Stimulated activated CD4-positive, alpha-beta T cell treated with anti-CD3 and anti-CD28 coated beads, Interleukin-4, amount 100 ng/mL, for 1 hour (primary cell): ENCODE data around the gene DEUP1.
"Not testable (repeated sequence)": the region's sequence is repeated elsewhere in the genome, so short reads cannot be mapped to it uniquely, and the experiment has no call there.

Experiments used
- DNase-seq: peaks from one replicate; pipeline ENCODE4 v3.0.0-alpha.2; 2020

Gene DEUP1

GRCh38 chr11:93368022-93368421 lies 37.5 kb downstream of the DEUP1 start:
- no peak for DNase-seq

DNA sequence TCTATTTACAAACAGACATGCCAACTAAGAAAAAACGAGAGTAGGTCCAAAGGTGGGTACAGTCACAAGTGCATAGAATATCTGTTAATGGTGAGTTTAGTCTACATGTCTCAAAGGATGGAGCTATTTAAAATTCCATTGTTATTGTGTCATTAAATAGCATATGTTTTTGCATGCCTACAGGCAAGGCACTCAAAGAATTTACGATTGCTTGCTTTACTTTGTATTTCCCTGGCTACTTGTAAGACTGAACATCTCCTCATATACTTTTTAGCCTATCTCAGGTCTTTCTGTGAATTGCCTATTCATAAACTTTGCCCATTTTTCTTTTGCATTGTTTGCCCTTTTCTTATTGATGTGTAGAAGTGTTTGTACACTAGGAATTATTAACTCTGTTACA lies 39.7 kb downstream of the DEUP1 start:
- no peak for DNase-seq

DNA sequence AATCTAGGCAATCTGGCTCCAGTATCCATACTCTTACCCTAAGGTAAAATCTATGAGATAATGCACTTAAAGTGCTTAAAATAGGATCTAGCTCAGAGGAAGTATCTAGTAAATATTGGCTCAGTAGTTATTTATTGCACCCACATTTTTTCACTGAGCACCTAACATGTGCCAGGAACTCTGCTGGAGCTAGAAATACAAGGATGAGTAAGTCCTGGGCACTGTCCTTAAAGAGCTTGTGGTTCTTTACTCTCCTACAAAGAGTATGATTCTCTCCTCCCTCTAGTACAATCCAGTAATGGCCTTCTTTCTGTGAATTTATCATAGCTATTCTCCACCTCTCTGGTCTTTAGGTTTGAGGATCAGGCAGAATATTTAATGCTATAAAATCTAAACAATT lies 59.2 kb downstream of the DEUP1 start:
- no peak for DNase-seq

GRCh38 chr11:93392867-93393266 lies 62.3 kb downstream of the DEUP1 start:
- DNase-seq = no peak

GRCh38 chr11:93393386-93393785 lies 62.8 kb downstream of the DEUP1 start:
- DNase-seq = no peak

DNA sequence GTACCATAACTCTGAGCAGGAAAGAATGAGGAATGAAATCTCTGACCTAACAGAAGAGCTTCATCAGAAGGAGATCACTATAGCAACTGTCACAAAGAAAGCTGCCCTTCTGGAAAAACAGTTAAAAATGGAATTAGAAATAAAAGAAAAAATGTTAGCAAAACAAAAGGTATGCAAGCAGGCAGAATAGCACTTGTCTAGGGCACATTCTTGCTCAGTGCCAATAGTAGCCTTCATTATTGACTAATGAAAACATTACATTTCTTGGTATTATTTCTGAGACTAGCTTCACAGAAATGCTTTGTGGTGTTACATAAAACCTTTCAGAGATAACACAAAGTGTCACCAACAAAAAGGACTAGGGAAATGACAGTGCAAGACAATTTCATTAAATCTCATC lies 63.9 kb downstream of the DEUP1 start:
- DNase-seq = no peak

- no peak for DNase-seq
Measured at GRCh38 chr11:93396316-93396715, 65.8 kb downstream of the DEUP1 start.

DNA sequence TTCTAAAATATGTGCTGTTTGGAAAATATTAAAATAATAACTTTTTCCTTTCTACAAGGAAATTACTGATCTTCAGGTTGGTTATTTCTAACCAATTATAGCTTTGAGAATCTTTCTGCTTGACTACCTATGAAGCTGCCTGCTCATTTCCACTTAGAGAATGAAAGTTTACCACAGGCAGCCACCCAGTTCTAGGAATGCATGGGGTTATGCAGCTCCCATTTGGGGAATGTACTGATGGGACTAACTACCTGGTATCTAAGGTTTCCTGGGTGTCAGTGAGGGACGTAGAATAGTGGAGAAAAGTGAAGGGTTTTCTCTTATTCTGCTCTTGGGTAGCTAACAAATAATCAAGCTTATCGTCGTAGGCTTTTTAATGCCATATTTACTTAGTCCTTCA lies 73.4 kb downstream of the DEUP1 start:
- DNase-seq = no peak

- DNase-seq = no peak
Measured at GRCh38 chr11:93407777-93408401, 77.3 kb downstream of the DEUP1 start.

- DNase-seq = no peak
Measured at GRCh38 chr11:93410441-93410840, 79.9 kb downstream of the DEUP1 start.

DNA sequence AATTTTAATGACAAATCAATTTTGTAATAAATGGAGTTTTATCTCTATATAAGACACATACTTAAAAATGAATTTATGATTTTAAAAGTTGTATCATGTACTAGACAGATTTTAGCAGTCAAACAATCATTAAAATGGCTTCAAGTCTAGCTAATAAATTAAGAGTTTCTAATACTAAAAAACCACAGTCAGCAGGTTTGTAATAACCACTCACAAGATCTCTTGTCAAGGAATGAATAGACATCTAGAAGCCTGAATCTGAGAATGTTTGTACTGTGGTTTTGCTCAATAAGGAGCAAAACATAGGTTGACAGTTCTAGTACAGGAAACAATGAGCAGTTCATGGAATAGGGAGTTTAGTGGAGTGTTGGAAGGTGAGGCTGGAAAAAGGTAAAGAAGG lies 81.2 kb downstream of the DEUP1 start:
- no peak for DNase-seq

- DNase-seq = no peak
Measured at GRCh38 chr11:93432247-93432646, 101.7 kb downstream of the DEUP1 start.

GRCh38 chr11:93443232-93443631 lies 112.7 kb downstream of the DEUP1 start:
- not testable (repeated sequence) for DNase-seq

- DNase-seq = peak; percentile 14
Measured at GRCh38 chr11:93444617-93445073, 114.1 kb downstream of the DEUP1 start.

DNA sequence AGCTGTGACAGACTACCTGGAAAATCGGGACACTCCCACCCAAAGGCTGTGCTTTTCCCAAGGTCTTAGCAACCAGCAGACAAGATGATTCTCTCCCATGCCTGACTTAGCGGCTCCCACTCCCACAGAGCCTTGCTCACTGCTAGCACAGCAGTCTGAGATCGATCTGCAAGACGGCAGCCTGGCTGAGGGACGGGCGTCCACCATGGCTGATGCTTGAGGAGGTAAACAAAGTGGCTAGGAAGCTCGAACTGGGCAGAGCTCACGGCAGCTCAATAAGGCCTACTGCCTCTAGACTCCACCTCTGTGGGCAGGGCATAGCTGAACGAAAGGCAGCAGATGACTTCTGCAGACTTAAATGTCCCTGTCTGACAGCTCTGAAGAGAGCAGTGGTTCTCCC lies 127.7 kb downstream of the DEUP1 start:
- no peak for DNase-seq

DNA sequence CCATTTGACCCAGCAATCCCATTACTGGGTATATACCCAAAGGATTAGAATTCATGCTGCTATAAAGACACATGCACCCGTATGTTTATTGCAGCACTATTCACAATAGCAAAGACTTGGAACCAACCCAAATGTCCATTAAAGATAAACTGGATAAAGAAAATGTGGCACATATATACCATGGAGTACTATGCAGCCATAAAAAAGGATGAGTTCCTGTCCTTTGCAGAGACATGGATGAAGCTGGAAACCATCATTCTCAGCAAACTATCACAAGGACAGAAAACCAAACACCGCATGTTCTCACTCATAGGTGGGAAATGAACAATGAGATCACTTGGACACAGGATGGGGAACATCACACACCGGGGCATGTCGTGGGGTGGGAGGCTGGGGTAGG lies 133.1 kb downstream of the DEUP1 start:
- DNase-seq = not testable (repeated sequence)

- DNase-seq = no peak
Measured at GRCh38 chr11:93464927-93465540, 134.5 kb downstream of the DEUP1 start.

GRCh38 chr11:93467054-93467453 lies 136.5 kb downstream of the DEUP1 start:
- DNase-seq = no peak

DNA sequence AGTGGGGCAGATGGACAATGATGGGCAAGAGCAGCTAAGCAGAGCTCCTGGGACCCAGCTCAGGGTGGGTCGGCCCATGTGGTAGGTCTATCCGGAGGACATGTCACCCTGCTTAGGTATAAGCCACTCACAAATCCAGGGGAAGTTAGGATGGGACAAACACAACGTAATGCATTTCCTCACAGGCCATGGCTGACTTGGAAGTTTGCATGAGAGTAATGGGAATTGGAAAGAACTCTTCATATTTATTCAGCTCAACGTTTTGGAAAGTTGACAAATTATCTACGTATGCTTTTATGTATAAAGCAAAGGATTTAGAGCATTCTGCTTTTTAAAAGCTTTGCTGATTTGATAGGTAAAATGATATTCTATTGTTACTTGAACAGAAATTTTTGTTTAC lies 137.7 kb downstream of the DEUP1 start:
- no peak for DNase-seq

DNA sequence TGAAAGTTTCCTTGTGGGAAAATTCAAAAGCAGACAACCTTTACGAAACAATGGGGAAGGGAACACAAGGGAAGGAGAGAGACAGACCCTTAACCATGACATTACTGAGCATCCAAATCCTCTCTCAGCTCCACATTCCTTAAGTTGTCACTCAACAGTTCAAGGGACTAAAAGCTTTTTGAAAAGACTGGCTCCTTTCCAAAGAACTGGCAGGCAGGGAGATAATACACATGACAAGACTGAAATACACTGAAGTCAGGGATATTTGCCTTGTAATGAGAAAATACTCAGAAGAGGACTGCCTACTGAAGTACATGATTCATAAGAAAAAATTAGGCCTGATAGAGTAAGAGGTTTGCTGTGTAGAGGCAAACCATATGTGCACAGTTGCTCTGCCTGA lies 143.6 kb downstream of the DEUP1 start:
- no peak for DNase-seq

GRCh38 chr11:93476796-93477195 lies 146.3 kb downstream of the DEUP1 start:
- DNase-seq = no peak

DNA sequence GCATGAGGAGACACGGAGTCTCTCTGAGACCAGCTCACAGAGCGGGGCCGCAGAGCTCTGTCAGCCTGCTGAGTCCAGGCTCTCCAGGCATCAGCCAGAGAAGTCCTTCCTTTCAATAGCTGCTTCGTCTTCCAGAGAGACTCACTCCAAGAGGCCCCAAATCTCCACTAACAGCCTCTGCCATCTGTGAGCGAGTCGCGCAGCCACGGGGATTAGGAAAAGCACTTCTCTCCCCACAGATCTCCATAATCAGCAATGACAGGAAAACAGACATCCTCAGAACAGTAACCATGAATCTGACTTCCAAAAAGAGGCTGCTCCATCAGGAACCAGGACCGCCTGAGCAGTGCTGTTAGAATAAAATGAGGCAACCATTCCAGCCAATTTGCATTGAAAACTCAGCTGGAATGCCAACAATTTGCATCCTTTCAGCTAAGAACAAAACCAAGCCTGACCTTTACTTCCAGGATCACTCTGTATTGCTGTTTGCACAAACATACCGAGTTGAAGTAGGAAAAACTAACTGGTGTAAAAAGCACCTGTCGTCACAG lies 147.2 kb downstream of the DEUP1 start:
- no peak for DNase-seq

DNA sequence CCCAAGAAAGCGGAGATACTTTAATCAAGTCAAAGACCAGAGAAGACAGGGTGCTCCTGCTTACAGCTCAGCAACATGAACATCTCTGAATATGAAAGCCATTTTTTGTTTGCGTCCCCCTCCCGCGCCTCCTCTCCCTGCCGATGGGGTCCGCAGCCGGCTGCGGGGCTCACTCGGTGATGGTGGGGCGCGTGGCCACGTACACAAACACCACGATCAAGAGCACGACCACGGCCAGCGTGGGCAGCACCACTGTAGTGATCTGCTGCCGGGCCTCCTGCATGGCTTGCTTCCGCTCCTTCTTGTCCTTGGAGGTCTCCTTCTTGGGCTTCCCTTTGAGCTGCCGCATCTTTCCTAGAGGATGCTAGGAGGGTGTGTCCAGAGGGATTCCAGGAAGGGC lies 148.3 kb downstream of the DEUP1 start:
- DNase-seq = no peak

GRCh38 chr11:93480256-93480655 lies 149.7 kb downstream of the DEUP1 start:
- no peak for DNase-seq

DNA sequence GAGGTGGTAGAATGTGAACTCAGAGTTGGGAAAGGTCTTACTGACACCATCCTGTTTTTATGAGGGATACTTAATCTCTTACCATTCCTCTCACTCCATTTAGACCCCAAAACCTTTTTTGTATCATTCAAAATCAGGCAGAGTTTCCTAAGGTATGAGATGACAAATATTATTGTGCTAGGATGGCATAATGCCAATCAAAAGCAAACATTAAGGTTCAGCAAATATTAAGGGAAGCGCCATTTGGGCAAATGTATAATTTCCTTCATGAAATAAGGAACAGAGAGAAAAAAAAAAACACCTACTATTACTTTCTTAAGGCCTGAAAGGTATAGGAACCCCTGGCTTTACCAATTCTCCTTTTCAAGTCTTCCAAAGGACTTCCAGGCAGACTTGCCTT lies 150.2 kb downstream of the DEUP1 start:
- DNase-seq = no peak
